CD4-positive, CD25-positive, alpha-beta regulatory T cell (primary cell): ENCODE measurements around the gene NBPF14. TPM values are rescaled to one million over a fixed set of nuclear protein-coding genes. Genes with fewer than 3 reads are reported as not detected.
A peak's percentile ranks its signal among the peaks of the same experiment; 100 is the strongest.
"Not testable (repeated sequence)": the region's sequence is repeated elsewhere in the genome, so short reads cannot be mapped to it uniquely, and the experiment has no call there.

ENCODE experiments used
- ATAC-seq, 2 donors: fragments of 150-1000 bp; cut with Tn5 transposase; one replicate each; pipeline ENCODE4 v1.10.0; 2021; ENCODE audit warnings: low read depth in 2 of 2, moderate number of reproducible peaks in 2 of 2, moderate library complexity in 1 of 2
- DNase-seq, 3 donors: peaks; one replicate each; pipeline versions ENCODE4 v3.0.0 to v3.0.0-alpha.2; 2012 to 2022; ENCODE audit warnings: mixed read lengths in 1 of 3
- H3K27ac ChIP-seq: one replicate; pipeline ENCODE4 v1.7.0; 2013; ENCODE audit warnings: mild to moderate bottlenecking, low read length; ENCODE audit not compliant: insufficient read depth, poor library complexity, severe bottlenecking
- H3K27me3 ChIP-seq: one replicate; pipeline ENCODE4 v1.7.0; 2013; ENCODE audit warnings: low read length; ENCODE audit not compliant: control insufficient read depth, insufficient read depth
- H3K36me3 ChIP-seq: one replicate; pipeline ENCODE4 v1.7.0; 2013; ENCODE audit warnings: mild to moderate bottlenecking, low read length, moderate library complexity; ENCODE audit not compliant: control insufficient read depth, insufficient read depth
- H3K4me1 ChIP-seq: 2 replicates; pipeline ENCODE4 v1.7.0; 2013; ENCODE audit warnings: mild to moderate bottlenecking, low read length; ENCODE audit not compliant: insufficient read depth, control insufficient read depth, poor library complexity, severe bottlenecking
- H3K4me3 ChIP-seq: one replicate; pipeline ENCODE4 v1.7.0; 2013; ENCODE audit warnings: low read depth, mild to moderate bottlenecking, low read length, moderate library complexity
- H3K9me3 ChIP-seq, 2 experiments: 1 replicate in 1 of 2; 2 replicates in 1 of 2; pipeline ENCODE4 v1.7.0; 2013; ENCODE audit warnings: low read length in 2 of 2, mild to moderate bottlenecking in 1 of 2, moderate library complexity in 1 of 2; ENCODE audit not compliant: control insufficient read depth in 2 of 2
- H3K27ac Mint-ChIP-seq, 3 donors: one replicate each; pipeline ENCODE4 v1.8.0; 2020 to 2022; ENCODE audit warnings: mild to moderate bottlenecking in 3 of 3, mixed read lengths in 3 of 3, moderate library complexity in 2 of 3
- H3K27me3 Mint-ChIP-seq: one replicate; pipeline ENCODE4 v1.8.0; 2022; ENCODE audit warnings: mild to moderate bottlenecking, mixed read lengths
- H3K36me3 Mint-ChIP-seq: one replicate; pipeline ENCODE4 v1.8.0; 2020; ENCODE audit warnings: mixed read lengths
- H3K4me1 Mint-ChIP-seq, 4 donors: one replicate each; pipeline ENCODE4 v1.8.0; 2020 to 2022; ENCODE audit warnings: mixed read lengths in 4 of 4, mild to moderate bottlenecking in 1 of 4
- H3K4me3 Mint-ChIP-seq, 4 donors: one replicate each; pipeline ENCODE4 v1.8.0; 2020 to 2022; ENCODE audit warnings: mild to moderate bottlenecking in 4 of 4, mixed read lengths in 4 of 4, moderate library complexity in 3 of 4
- H3K9me3 Mint-ChIP-seq, 7 donors: one replicate each; pipeline ENCODE4 v1.8.0; 2020 to 2022; ENCODE audit warnings: mixed read lengths in 7 of 7, mild to moderate bottlenecking in 3 of 7, moderate library complexity in 2 of 7
- polyA plus RNA-seq, 4 donors: library from polyadenylated mRNA; unstranded; fragments of 300-500 nt; fragmentation: Illumina TruSeq; gene quantifications; one replicate each; pipeline ENCODE4 v1.2.3, GENCODE V29; 2021
- total RNA-seq: library from RNA; stranded (reverse); gene quantifications from one replicate; pipeline ENCODE4 v1.2.3, GENCODE V29; 2022

The NBPF14 gene
- 30.6 TPM for total RNA-seq
- polyA plus RNA-seq, result 10 to 100 TPM in 2 of 4 donors, 1 to 10 TPM in 2; 4.3 to 11.4 (median 10.1) TPM

GRCh38 chr1:148595911-148596310 is at the start of gene NBPF14:
TSS of gene NBPF14 (minus strand) at chr1:148596011. CDS start at chr1:148595717, 294 bp downstream.
- H3K36me3 Mint-ChIP-seq, H3K4me3 Mint-ChIP-seq, H3K9me3 Mint-ChIP-seq, H3K4me3 ChIP-seq, H3K4me1 Mint-ChIP-seq, DNase-seq, H3K36me3 ChIP-seq, H3K4me1 ChIP-seq, H3K27ac Mint-ChIP-seq, H3K27me3 Mint-ChIP-seq, H3K9me3 ChIP-seq, H3K27ac ChIP-seq, H3K27me3 ChIP-seq, ATAC-seq: not testable (repeated sequence)

- H3K9me3 ChIP-seq, H3K4me3 Mint-ChIP-seq, H3K27ac ChIP-seq, H3K36me3 Mint-ChIP-seq, H3K4me3 ChIP-seq, H3K4me1 ChIP-seq, H3K9me3 Mint-ChIP-seq, H3K27ac Mint-ChIP-seq, H3K27me3 ChIP-seq, H3K36me3 ChIP-seq, DNase-seq, ATAC-seq, H3K27me3 Mint-ChIP-seq, H3K4me1 Mint-ChIP-seq: not testable (repeated sequence)
Observed at GRCh38 chr1:148625451-148625850, 29.6 kb upstream of the NBPF14 start.

- not testable (repeated sequence) for H3K4me1 Mint-ChIP-seq, H3K9me3 ChIP-seq, H3K4me3 ChIP-seq, H3K27me3 ChIP-seq, H3K27me3 Mint-ChIP-seq, DNase-seq, H3K4me3 Mint-ChIP-seq, H3K27ac Mint-ChIP-seq, H3K4me1 ChIP-seq, H3K27ac ChIP-seq, H3K36me3 Mint-ChIP-seq, H3K9me3 Mint-ChIP-seq, ATAC-seq, H3K36me3 ChIP-seq
Observed at GRCh38 chr1:148618216-148618615, 22.4 kb upstream of the NBPF14 start.

- peak overlapping the region in 1 of 3 donors; percentile 43 for H3K27ac Mint-ChIP-seq
- not testable (repeated sequence) for H3K27ac ChIP-seq, H3K9me3 ChIP-seq, H3K4me3 ChIP-seq, ATAC-seq, H3K4me1 Mint-ChIP-seq, DNase-seq, H3K4me3 Mint-ChIP-seq, H3K36me3 ChIP-seq, H3K4me1 ChIP-seq, H3K36me3 Mint-ChIP-seq, H3K9me3 Mint-ChIP-seq, H3K27me3 ChIP-seq, H3K27me3 Mint-ChIP-seq
Observed at GRCh38 chr1:148605266-148605665, 9.5 kb upstream of the NBPF14 start.

GRCh38 chr1:148595360-148595759 is 451 bp downstream of the NBPF14 start:
- not testable (repeated sequence) for H3K9me3 Mint-ChIP-seq

GRCh38 chr1:148591098-148591497 is 4.7 kb downstream of the NBPF14 start:
- H3K27ac ChIP-seq, ATAC-seq, DNase-seq, H3K27me3 ChIP-seq, H3K9me3 ChIP-seq, H3K27ac Mint-ChIP-seq, H3K4me1 ChIP-seq, H3K27me3 Mint-ChIP-seq, H3K9me3 Mint-ChIP-seq, H3K4me3 ChIP-seq, H3K4me3 Mint-ChIP-seq, H3K36me3 ChIP-seq, H3K36me3 Mint-ChIP-seq, H3K4me1 Mint-ChIP-seq: not testable (repeated sequence)

More at GRCh38 chr1:148595360-148595759, 451 bp downstream of the NBPF14 start:
- not testable (repeated sequence) for H3K9me3 ChIP-seq, H3K27me3 Mint-ChIP-seq, DNase-seq, H3K4me1 Mint-ChIP-seq, ATAC-seq, H3K4me3 Mint-ChIP-seq, H3K36me3 ChIP-seq, H3K27ac Mint-ChIP-seq, H3K27ac ChIP-seq, H3K4me1 ChIP-seq, H3K4me3 ChIP-seq, H3K36me3 Mint-ChIP-seq, H3K27me3 ChIP-seq

- not testable (repeated sequence) for H3K27me3 Mint-ChIP-seq, H3K27me3 ChIP-seq, H3K4me1 ChIP-seq, H3K27ac ChIP-seq, H3K27ac Mint-ChIP-seq, DNase-seq, ATAC-seq, H3K9me3 Mint-ChIP-seq, H3K9me3 ChIP-seq, H3K4me3 Mint-ChIP-seq, H3K4me3 ChIP-seq, H3K36me3 ChIP-seq, H3K36me3 Mint-ChIP-seq, H3K4me1 Mint-ChIP-seq
Observed at GRCh38 chr1:148532158-148532557, 63.7 kb downstream of the NBPF14 start.

GRCh38 chr1:148529101-148529567 is 66.7 kb downstream of the NBPF14 start:
- H3K27ac ChIP-seq, H3K36me3 ChIP-seq, H3K27me3 ChIP-seq, H3K4me1 ChIP-seq, H3K27me3 Mint-ChIP-seq, H3K4me1 Mint-ChIP-seq, ATAC-seq, H3K9me3 Mint-ChIP-seq, H3K36me3 Mint-ChIP-seq, H3K9me3 ChIP-seq: not testable (repeated sequence)
- peak overlapping the region; percentile 26 for H3K4me3 ChIP-seq
- peak; percentile 46 to 67 (median 50) for DNase-seq
- peak overlapping the region; percentile 67 to 91 (median 84) for H3K27ac Mint-ChIP-seq
- peak overlapping the region; percentile 83 to 94 (median 86) for H3K4me3 Mint-ChIP-seq
